Type B pancreatic cell (in vitro differentiated cells): Measurements from ENCODE around the gene PIEZO1. TPM values are rescaled to one million over a fixed set of nuclear protein-coding genes. Genes with fewer than 3 reads are reported as not detected.

Source experiments
- DNase-seq: peaks from one replicate; pipeline ENCODE4 v3.0.0; 2021; ENCODE audit warnings: mixed read lengths; ENCODE audit not compliant: unreplicated experiment; ENCODE audit errors: extremely low spot score
- H3K27ac Mint-ChIP-seq: 2 replicates; pipeline ENCODE4 v1.8.0; 2021; ENCODE audit warnings: mild to moderate bottlenecking, mixed read lengths
- H3K27me3 Mint-ChIP-seq: 2 replicates; pipeline ENCODE4 v1.8.0; 2021; ENCODE audit warnings: mixed read lengths
- H3K36me3 Mint-ChIP-seq: 2 replicates; pipeline ENCODE4 v1.8.0; 2021; ENCODE audit warnings: mixed read lengths
- H3K4me1 Mint-ChIP-seq: one replicate; pipeline ENCODE4 v1.8.0; 2021; ENCODE audit warnings: mixed read lengths; ENCODE audit not compliant: unreplicated experiment
- H3K4me3 Mint-ChIP-seq: 2 replicates; pipeline ENCODE4 v1.8.0; 2021; ENCODE audit warnings: mild to moderate bottlenecking, mixed read lengths
- H3K9me3 Mint-ChIP-seq: 2 replicates; pipeline ENCODE4 v1.8.0; 2021; ENCODE audit warnings: mixed read lengths
- total RNA-seq: library from RNA; stranded (reverse); gene quantifications from 2 replicates; pipeline ENCODE4 v1.2.1, GENCODE V29; 2021; ENCODE audit warnings: low replicate concordance
- TF ChIP-seq, protein P1 (sequence below): fragments of 200-600 bp; sonication (generic); conservative IDR thresholded peaks from 2 replicates; pipeline ENCODE4 v1.5.0; 2021; ENCODE audit warnings: antibody characterized with exemption, mild to moderate bottlenecking

The PIEZO1 gene
- total RNA-seq, 1 donor from 2014 or later, result 33.3 TPM

GRCh38 chr16:88749358-88749757 is 35.7 kb downstream of the PIEZO1 start:
- TF ChIP-seq, protein P1, sequence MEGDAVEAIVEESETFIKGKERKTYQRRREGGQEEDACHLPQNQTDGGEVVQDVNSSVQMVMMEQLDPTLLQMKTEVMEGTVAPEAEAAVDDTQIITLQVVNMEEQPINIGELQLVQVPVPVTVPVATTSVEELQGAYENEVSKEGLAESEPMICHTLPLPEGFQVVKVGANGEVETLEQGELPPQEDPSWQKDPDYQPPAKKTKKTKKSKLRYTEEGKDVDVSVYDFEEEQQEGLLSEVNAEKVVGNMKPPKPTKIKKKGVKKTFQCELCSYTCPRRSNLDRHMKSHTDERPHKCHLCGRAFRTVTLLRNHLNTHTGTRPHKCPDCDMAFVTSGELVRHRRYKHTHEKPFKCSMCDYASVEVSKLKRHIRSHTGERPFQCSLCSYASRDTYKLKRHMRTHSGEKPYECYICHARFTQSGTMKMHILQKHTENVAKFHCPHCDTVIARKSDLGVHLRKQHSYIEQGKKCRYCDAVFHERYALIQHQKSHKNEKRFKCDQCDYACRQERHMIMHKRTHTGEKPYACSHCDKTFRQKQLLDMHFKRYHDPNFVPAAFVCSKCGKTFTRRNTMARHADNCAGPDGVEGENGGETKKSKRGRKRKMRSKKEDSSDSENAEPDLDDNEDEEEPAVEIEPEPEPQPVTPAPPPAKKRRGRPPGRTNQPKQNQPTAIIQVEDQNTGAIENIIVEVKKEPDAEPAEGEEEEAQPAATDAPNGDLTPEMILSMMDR, result no peak
- H3K27ac Mint-ChIP-seq, result no peak overlapping the region
- H3K27me3 Mint-ChIP-seq, result no peaks in the 10 kb centered on the region
- H3K4me3 Mint-ChIP-seq, result no peak overlapping the region
- H3K4me1 Mint-ChIP-seq, result no peaks in the 10 kb centered on the region
- no peaks in the 10 kb centered on the region for H3K36me3 Mint-ChIP-seq
- H3K9me3 Mint-ChIP-seq, result no peaks in the 10 kb centered on the region
- DNase-seq, result no peak

GRCh38 chr16:88748364-88748763 is 36.7 kb downstream of the PIEZO1 start:
- no peak for DNase-seq
- Mint-ChIP-seq H3K36me3 (no peaks in the 10 kb centered on the region), H3K27ac (no peak overlapping the region), H3K4me3 (no peak overlapping the region), H3K4me1 (no peaks in the 10 kb centered on the region), H3K27me3 (no peaks in the 10 kb centered on the region), H3K9me3 (no peaks in the 10 kb centered on the region)
- TF ChIP-seq, protein P1, result no peak

GRCh38 chr16:88747588-88748301 is 37.3 kb downstream of the PIEZO1 start:
- DNase-seq, result no peak
- no peak overlapping the region for H3K4me3 Mint-ChIP-seq
- no peaks in the 10 kb centered on the region for H3K4me1 Mint-ChIP-seq
- H3K27me3 Mint-ChIP-seq, result no peaks in the 10 kb centered on the region
- TF ChIP-seq, protein P1, result peak; percentile 37
- no peak overlapping the region for H3K27ac Mint-ChIP-seq
- H3K9me3 Mint-ChIP-seq, result no peaks in the 10 kb centered on the region
- no peaks in the 10 kb centered on the region for H3K36me3 Mint-ChIP-seq

- no peak for DNase-seq
- Mint-ChIP-seq H3K27ac (no peak overlapping the region), H3K9me3 (no peaks in the 10 kb centered on the region), H3K36me3 (no peaks in the 10 kb centered on the region), H3K27me3 (no peaks in the 10 kb centered on the region), H3K4me3 (no peak overlapping the region), H3K4me1 (no peaks in the 10 kb centered on the region)
- TF ChIP-seq, protein P1, result no peak
Measured at GRCh38 chr16:88746506-88746905, 38.5 kb downstream of the PIEZO1 start.

- no peaks in the 10 kb centered on the region for H3K36me3 Mint-ChIP-seq
- H3K9me3 Mint-ChIP-seq, result no peaks in the 10 kb centered on the region
- H3K4me3 Mint-ChIP-seq, result no peak overlapping the region
- DNase-seq, result no peak
- H3K27ac Mint-ChIP-seq, result no peak overlapping the region
- H3K27me3 Mint-ChIP-seq, result no peaks in the 10 kb centered on the region
- H3K4me1 Mint-ChIP-seq, result no peaks in the 10 kb centered on the region
- TF ChIP-seq, protein P1, result no peak
Measured at GRCh38 chr16:88744577-88745521, 40.2 kb downstream of the PIEZO1 start.
